H9 (cell line): Measurements from ENCODE around the gene RAB4B. TPM values are rescaled to one million over a fixed set of nuclear protein-coding genes. Genes with fewer than 3 reads are reported as not detected.
"Not testable (repeated sequence)": the region's sequence is repeated elsewhere in the genome, so short reads cannot be mapped to it uniquely, and the experiment has no call there.

Experiments used
- DNase-seq: peaks from one replicate; pipeline ENCODE4 v3.0.0-alpha.2; 2017
- H2AFZ ChIP-seq: one replicate; pipeline ENCODE4 v1.6.1; 2013; ENCODE audit warnings: mild to moderate bottlenecking, low read length, control low read depth, moderate library complexity
- H2AK5ac ChIP-seq: 2 replicates; pipeline ENCODE4 v1.6.1; 2013; ENCODE audit warnings: low read length, control low read depth, mixed read lengths; ENCODE audit not compliant: insufficient read length
- H2BK120ac ChIP-seq: one replicate; pipeline ENCODE4 v1.6.1; 2013; ENCODE audit warnings: low read depth, mild to moderate bottlenecking, low read length, control low read depth, inconsistent platforms; ENCODE audit not compliant: poor library complexity, severe bottlenecking
- H2BK12ac ChIP-seq: 2 replicates; pipeline ENCODE4 v1.6.1; 2013; ENCODE audit warnings: low read length, control low read depth, mixed read lengths, low read depth; ENCODE audit not compliant: insufficient read length
- H2BK15ac ChIP-seq: 2 replicates; pipeline ENCODE4 v1.6.1; 2013; ENCODE audit warnings: low read depth, low read length, control low read depth
- H2BK20ac ChIP-seq: one replicate; pipeline ENCODE4 v1.6.1; 2013; ENCODE audit warnings: low read depth, mild to moderate bottlenecking, low read length, control low read depth, inconsistent platforms; ENCODE audit not compliant: poor library complexity, severe bottlenecking
- H2BK5ac ChIP-seq: 2 replicates; pipeline ENCODE4 v1.6.1; 2013; ENCODE audit warnings: low read length, control low read depth, mixed read lengths; ENCODE audit not compliant: insufficient read length
- H3K14ac ChIP-seq: 2 replicates; pipeline ENCODE4 v1.6.1; 2013; ENCODE audit warnings: low read length, control low read depth; ENCODE audit not compliant: insufficient read depth
- H3K18ac ChIP-seq: 2 replicates; pipeline ENCODE4 v1.6.1; 2013; ENCODE audit warnings: low read depth, mild to moderate bottlenecking, mixed read lengths, low read length, control low read depth; ENCODE audit not compliant: insufficient read length
- H3K23ac ChIP-seq: 2 replicates; pipeline ENCODE4 v1.6.1; 2013; ENCODE audit warnings: low read length, control low read depth, mixed read lengths, low read depth; ENCODE audit not compliant: insufficient read length
- H3K23me2 ChIP-seq: 2 replicates; pipeline ENCODE4 v1.6.1; 2013; ENCODE audit warnings: low read depth, mild to moderate bottlenecking, mixed read lengths, low read length, control low read depth; ENCODE audit not compliant: insufficient read length, poor library complexity, severe bottlenecking
- H3K27ac ChIP-seq: 2 replicates; pipeline ENCODE4 v1.5.1; 2013; ENCODE audit warnings: low read length, control low read depth, mixed read lengths, low read depth; ENCODE audit not compliant: insufficient read length
- H3K27me3 ChIP-seq: 2 replicates; pipeline ENCODE4 v1.6.1; 2013; ENCODE audit warnings: low read length, control low read depth, inconsistent platforms; ENCODE audit not compliant: insufficient read depth
- H3K4ac ChIP-seq: 2 replicates; pipeline ENCODE4 v1.6.1; 2013; ENCODE audit warnings: low read depth, mild to moderate bottlenecking, control low read depth, inconsistent platforms, low read length, moderate library complexity
- H3K4me1 ChIP-seq: 2 replicates; pipeline ENCODE4 v1.6.1; 2013; ENCODE audit warnings: low read length, control low read depth, inconsistent platforms; ENCODE audit not compliant: insufficient read depth
- H3K4me2 ChIP-seq: 2 replicates; pipeline ENCODE4 v1.6.1; 2013; ENCODE audit warnings: low read length, control low read depth, mixed read lengths; ENCODE audit not compliant: insufficient read length, insufficient read depth
- H3K56ac ChIP-seq: 2 replicates; pipeline ENCODE4 v1.6.1; 2013; ENCODE audit warnings: low read depth, mild to moderate bottlenecking, mixed read lengths, low read length, control low read depth; ENCODE audit not compliant: insufficient read length
- H3K79me1 ChIP-seq: 2 replicates; pipeline ENCODE4 v1.6.1; 2013; ENCODE audit warnings: low read depth, mild to moderate bottlenecking, moderate library complexity, low read length, control low read depth, inconsistent platforms; ENCODE audit not compliant: insufficient read depth, poor library complexity, severe bottlenecking
- H3K79me2 ChIP-seq: 2 replicates; pipeline ENCODE4 v1.6.1; 2013; ENCODE audit warnings: low read length, control low read depth, inconsistent platforms; ENCODE audit not compliant: insufficient read depth
- H3K9ac ChIP-seq: 2 replicates; pipeline ENCODE4 v1.6.1; 2013; ENCODE audit warnings: low read length, control low read depth, mixed read lengths; ENCODE audit not compliant: insufficient read length; ENCODE audit errors: extremely low read depth
- H3K9me3 ChIP-seq: one replicate; pipeline ENCODE4 v1.6.1; 2013; ENCODE audit warnings: low read depth, low read length, inconsistent platforms; ENCODE audit not compliant: control insufficient read depth
- H3T11ph ChIP-seq: one replicate; pipeline ENCODE4 v1.6.1; 2013; ENCODE audit warnings: mild to moderate bottlenecking, low read length, control low read depth, inconsistent platforms
- H4K20me1 ChIP-seq: one replicate; pipeline ENCODE4 v1.6.1; 2013; ENCODE audit not compliant: control insufficient read depth, insufficient read length, insufficient read depth
- H4K5ac ChIP-seq: 2 replicates; pipeline ENCODE4 v1.6.1; 2013; ENCODE audit warnings: low read depth, mild to moderate bottlenecking, mixed read lengths, low read length, control low read depth; ENCODE audit not compliant: insufficient read length
- H4K8ac ChIP-seq: replicated peaks from 2 replicates; pipeline ENCODE4 v1.6.1; 2013; ENCODE audit warnings: low read length, control low read depth, mixed read lengths, low read depth; ENCODE audit not compliant: insufficient read length
- H4K91ac ChIP-seq: 2 replicates; pipeline ENCODE4 v1.6.1; 2013; ENCODE audit warnings: low read depth, mild to moderate bottlenecking, moderate library complexity, mixed read lengths, low read length, control low read depth; ENCODE audit not compliant: insufficient read length
- H3K27ac Mint-ChIP-seq, 3 experiments: 2 replicates in 2 of 3; 3 replicates in 1 of 3; pipeline ENCODE4 v1.8.0; 2020 to 2021; ENCODE audit warnings: mixed read lengths in 3 of 3, mild to moderate bottlenecking in 1 of 3, moderate library complexity in 1 of 3
- H3K27me3 Mint-ChIP-seq: 2 replicates; pipeline ENCODE4 v1.8.0; 2021; ENCODE audit warnings: low read depth, mild to moderate bottlenecking, moderate library complexity, mixed read lengths
- H3K36me3 Mint-ChIP-seq, 3 experiments: 2 replicates in 2 of 3; 3 replicates in 1 of 3; pipeline ENCODE4 v1.8.0; 2020 to 2021; ENCODE audit warnings: low read depth in 3 of 3, mixed read lengths in 3 of 3; ENCODE audit not compliant: insufficient read depth in 1 of 3
- H3K4me1 Mint-ChIP-seq, 2 experiments: 2 replicates each; pipeline ENCODE4 v1.8.0; 2020; ENCODE audit warnings: mixed read lengths in 2 of 2
- H3K4me3 Mint-ChIP-seq, 2 experiments: 2 replicates in 1 of 2; 3 replicates in 1 of 2; pipeline ENCODE4 v1.8.0; 2020 to 2021; ENCODE audit warnings: mild to moderate bottlenecking in 2 of 2, mixed read lengths in 2 of 2, moderate library complexity in 1 of 2
- H3K9me3 Mint-ChIP-seq, 2 experiments: 2 replicates in 1 of 2; 3 replicates in 1 of 2; pipeline ENCODE4 v1.8.0; 2020; ENCODE audit warnings: mild to moderate bottlenecking in 2 of 2, mixed read lengths in 2 of 2, moderate library complexity in 1 of 2
- WGBS: extraction: QIAGEN DNeasy Blood & Tissue Kit; methylation state at CpG from one replicate; pipeline ENCODE4 v1.1.7; 2013; ENCODE audit warnings: missing lambda C conversion rate, low lambda C conversion rate, mixed read lengths; ENCODE audit not compliant: insufficient read length; ENCODE audit errors: extremely low coverage; 5-methylcytosine and 5-hydroxymethylcytosine counted together
- total RNA-seq: library from RNA; stranded (reverse); gene quantifications from 2 replicates; pipeline ENCODE4 v1.2.1, GENCODE V29; 2021
- TF ChIP-seq, protein P1 (sequence below): fragments of 200-600 bp; sonication (generic); conservative IDR thresholded peaks from 3 replicates; pipeline ENCODE4 v1.8.0; 2021; ENCODE audit warnings: antibody characterized with exemption, mild to moderate bottlenecking

Gene RAB4B
- total RNA-seq, 1 experiment from 2014 or later = 26.8 TPM

DNA sequence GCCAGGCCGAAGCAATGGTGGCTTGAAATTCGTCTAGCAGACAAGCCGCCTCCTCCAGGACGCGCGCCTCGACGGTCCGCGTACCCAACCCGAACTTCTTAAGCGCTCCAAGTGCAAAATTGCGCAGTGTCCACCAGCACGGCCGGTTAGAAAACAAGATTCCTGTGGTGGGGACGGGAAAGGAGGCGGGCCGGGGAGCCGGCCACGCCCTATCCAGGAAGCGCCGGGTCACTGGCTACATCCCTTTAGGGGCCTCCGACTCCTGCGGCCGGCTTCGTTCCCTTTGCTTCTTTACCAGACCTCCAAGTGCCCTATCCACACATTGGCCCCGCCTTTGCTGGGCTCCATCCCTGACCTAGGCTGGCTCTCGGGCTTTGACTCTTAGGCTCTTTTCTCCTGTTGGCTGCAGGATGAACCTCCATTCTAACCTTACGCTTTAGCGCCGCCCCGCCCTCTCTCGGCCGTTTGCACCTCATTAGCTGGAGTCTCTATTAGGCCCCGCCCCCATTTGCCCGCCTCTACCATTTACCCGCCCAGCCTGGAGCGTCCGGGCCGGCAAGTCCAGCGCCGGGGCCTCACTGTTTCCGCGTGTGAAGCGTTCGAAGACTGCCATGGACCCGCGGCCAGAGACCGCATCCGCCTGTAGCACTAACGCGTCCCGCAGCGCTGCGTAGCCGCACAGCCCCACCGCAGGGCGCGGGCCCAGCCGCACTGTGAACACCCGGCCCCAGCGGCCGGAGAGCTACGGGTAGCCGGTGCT is 32.8 kb downstream of the RAB4B start:
- H3K27me3 ChIP-seq, H3K56ac ChIP-seq, H3K4me1 ChIP-seq, H2AFZ ChIP-seq, H2BK20ac ChIP-seq, H2AK5ac ChIP-seq, H3K9ac ChIP-seq, H4K91ac ChIP-seq, H3K18ac ChIP-seq, H3T11ph ChIP-seq, H4K5ac ChIP-seq, H3K9me3 Mint-ChIP-seq, H3K23ac ChIP-seq, H4K20me1 ChIP-seq, H3K9me3 ChIP-seq, H3K27ac ChIP-seq, H4K8ac ChIP-seq, H2BK120ac ChIP-seq, H3K79me2 ChIP-seq, H2BK15ac ChIP-seq, H3K4ac ChIP-seq, H2BK5ac ChIP-seq, H3K79me1 ChIP-seq, H2BK12ac ChIP-seq: not testable (repeated sequence)
- H3K36me3 Mint-ChIP-seq = peaks cover 11 to 29% (median 17%) of the 10 kb centered on the region in 3 experiments; a peak in 6 of 7 replicates
- peak; percentile 89 for DNase-seq
- no CpG with 5 or more reads among the region's 65 CpGs for WGBS
- Histone ChIP-seq H3K4me2 (peak overlapping the region; percentile 60), H3K23me2 (peaks cover 12% of the 10 kb centered on the region), H3K14ac (0 out of 2 replicates have a peak overlapping the region, but pooled peaks have one; percentile 54)
- H3K27me3 Mint-ChIP-seq = peaks cover 39% of the 10 kb centered on the region
- TF ChIP-seq, protein P1, sequence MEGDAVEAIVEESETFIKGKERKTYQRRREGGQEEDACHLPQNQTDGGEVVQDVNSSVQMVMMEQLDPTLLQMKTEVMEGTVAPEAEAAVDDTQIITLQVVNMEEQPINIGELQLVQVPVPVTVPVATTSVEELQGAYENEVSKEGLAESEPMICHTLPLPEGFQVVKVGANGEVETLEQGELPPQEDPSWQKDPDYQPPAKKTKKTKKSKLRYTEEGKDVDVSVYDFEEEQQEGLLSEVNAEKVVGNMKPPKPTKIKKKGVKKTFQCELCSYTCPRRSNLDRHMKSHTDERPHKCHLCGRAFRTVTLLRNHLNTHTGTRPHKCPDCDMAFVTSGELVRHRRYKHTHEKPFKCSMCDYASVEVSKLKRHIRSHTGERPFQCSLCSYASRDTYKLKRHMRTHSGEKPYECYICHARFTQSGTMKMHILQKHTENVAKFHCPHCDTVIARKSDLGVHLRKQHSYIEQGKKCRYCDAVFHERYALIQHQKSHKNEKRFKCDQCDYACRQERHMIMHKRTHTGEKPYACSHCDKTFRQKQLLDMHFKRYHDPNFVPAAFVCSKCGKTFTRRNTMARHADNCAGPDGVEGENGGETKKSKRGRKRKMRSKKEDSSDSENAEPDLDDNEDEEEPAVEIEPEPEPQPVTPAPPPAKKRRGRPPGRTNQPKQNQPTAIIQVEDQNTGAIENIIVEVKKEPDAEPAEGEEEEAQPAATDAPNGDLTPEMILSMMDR = 0 out of 3 replicates have a peak, but pooled peaks have one; percentile 11
- H3K4me3 Mint-ChIP-seq = peak overlapping the region; percentile 81 to 91
- H3K4me1 Mint-ChIP-seq = peaks cover 43 to 50% of the 10 kb centered on the region in 2 experiments
- peak overlapping the region; percentile 98 to 99 (median 99); a peak in 6 of 7 replicates for H3K27ac Mint-ChIP-seq
